IMR-90 (cell line): ENCODE measurements around the gene PIK3CA. TPM values are rescaled to one million over a fixed set of nuclear protein-coding genes. Genes with fewer than 3 reads are reported as not detected.

ENCODE experiments used
- ATAC-seq: fragments of 200-7000 bp; cut with Tn5 transposase; 2 replicates; pipeline ENCODE4 v1.9.1; 2020; ENCODE audit warnings: low read depth, mild to moderate bottlenecking, moderate library complexity
- BruUV-seq: library from RNA; stranded (reverse); fragments of 400-500 nt; replicated peaks from 2 replicates; lab custom pipeline; 2021; lab: Mats Ljungman, UMichigan
- CTCF ChIA-PET: fragments of 300-600 bp; formaldehyde crosslinking; extraction: SDS; loops from one replicate; lab custom pipeline; 2021; ENCODE audit warnings: antibody characterized with exemption; lab: Yijun Ruan, JAX
- POLR2A ChIA-PET: fragments of 300-600 bp; sonication (Branson Sonifier 250); formaldehyde crosslinking; loops from one replicate; lab custom pipeline; 2022; ENCODE audit warnings: antibody characterized with exemption; ENCODE audit not compliant: unreplicated experiment; lab: Charles Lee
- DNase-seq: peaks from one replicate; pipeline ENCODE4 v3.0.0; 2013
- H2AFZ ChIP-seq: replicated peaks from 2 replicates; pipeline ENCODE3; 2013; ENCODE audit warnings: low read length, mild to moderate bottlenecking; ENCODE audit not compliant: poor library complexity
- H2AK5ac ChIP-seq: 2 replicates; pipeline ENCODE4 v1.6.1; 2013; ENCODE audit warnings: low read depth, low read length, inconsistent platforms
- H2AK9ac ChIP-seq: replicated peaks from 2 replicates; pipeline ENCODE3; 2013; ENCODE audit warnings: mild to moderate bottlenecking, low read depth, low read length, moderate library complexity; ENCODE audit not compliant: poor library complexity
- H2BK120ac ChIP-seq: 2 replicates; pipeline ENCODE4 v1.6.1; 2013; ENCODE audit warnings: low read depth, low read length, inconsistent platforms
- H2BK15ac ChIP-seq: 3 replicates; pipeline ENCODE4 v1.6.1; 2013; ENCODE audit warnings: low read depth, low read length, inconsistent platforms
- H2BK20ac ChIP-seq: 2 replicates; pipeline ENCODE4 v1.6.1; 2013; ENCODE audit warnings: low read depth, mild to moderate bottlenecking, inconsistent platforms, low read length, moderate library complexity
- H2BK5ac ChIP-seq: 2 replicates; pipeline ENCODE4 v1.6.1; 2013; ENCODE audit warnings: mild to moderate bottlenecking, low read depth, low read length, inconsistent platforms; ENCODE audit not compliant: poor library complexity, severe bottlenecking
- H3K14ac ChIP-seq: replicated peaks from 2 replicates; pipeline ENCODE4 v1.6.1; 2013; ENCODE audit warnings: low read depth, low read length, inconsistent platforms
- H3K18ac ChIP-seq: 2 replicates; pipeline ENCODE4 v1.6.1; 2013; ENCODE audit warnings: low read depth, low read length, control low read depth
- H3K23ac ChIP-seq: 2 replicates; pipeline ENCODE4 v1.6.1; 2013; ENCODE audit warnings: low read depth, low read length, inconsistent platforms
- H3K27ac ChIP-seq: 2 replicates; pipeline ENCODE4 v1.5.1; 2013; ENCODE audit warnings: mild to moderate bottlenecking, control low read depth, low read length; ENCODE audit not compliant: insufficient read depth
- H3K27me3 ChIP-seq: 2 replicates; pipeline ENCODE4 v1.6.1; 2013; ENCODE audit warnings: low read length; ENCODE audit not compliant: control insufficient read depth, insufficient read depth
- H3K36me3 ChIP-seq: 2 replicates; pipeline ENCODE4 v1.6.1; 2013; ENCODE audit warnings: low read length, mixed read lengths; ENCODE audit not compliant: control insufficient read depth, insufficient read depth
- H3K4ac ChIP-seq: 2 replicates; pipeline ENCODE4 v1.6.1; 2013; ENCODE audit warnings: low read depth, low read length, inconsistent platforms
- H3K4me1 ChIP-seq: 2 replicates; pipeline ENCODE4 v1.6.1; 2013; ENCODE audit warnings: low read length, mixed read lengths; ENCODE audit not compliant: control insufficient read depth, insufficient read depth
- H3K4me2 ChIP-seq: 2 replicates; pipeline ENCODE4 v1.6.1; 2013; ENCODE audit warnings: low read depth, mild to moderate bottlenecking, control low read depth, low read length, moderate library complexity
- H3K4me3 ChIP-seq: 2 replicates; pipeline ENCODE4 v1.5.1; 2013; ENCODE audit warnings: low read depth, mild to moderate bottlenecking, control low read depth, low read length, moderate library complexity; ENCODE audit not compliant: insufficient read depth
- H3K56ac ChIP-seq: 2 replicates; pipeline ENCODE4 v1.6.1; 2013; ENCODE audit warnings: low read length, inconsistent platforms; ENCODE audit not compliant: insufficient read depth; ENCODE audit errors: extremely low read depth
- H3K79me1 ChIP-seq, 2 experiments: 2 replicates each; pipeline ENCODE4 v1.6.1; 2013; ENCODE audit warnings: low read length in 2 of 2, inconsistent platforms in 1 of 2, low read depth in 1 of 2
- H3K9ac ChIP-seq: 2 replicates; pipeline ENCODE4 v1.6.1; 2013; ENCODE audit warnings: low read depth, low read length, control low read depth
- H3K9me1 ChIP-seq: 2 replicates; pipeline ENCODE4 v1.6.1; 2013; ENCODE audit warnings: low read length, inconsistent platforms; ENCODE audit not compliant: insufficient read depth
- H3K9me3 ChIP-seq: 2 replicates; pipeline ENCODE4 v1.6.1; 2013; ENCODE audit warnings: low read length; ENCODE audit not compliant: control insufficient read depth, insufficient read depth
- H4K20me1 ChIP-seq: 2 replicates; pipeline ENCODE4 v1.6.1; 2013; ENCODE audit warnings: low read length, inconsistent platforms; ENCODE audit not compliant: insufficient read depth
- H4K5ac ChIP-seq: 2 replicates; pipeline ENCODE4 v1.6.1; 2013; ENCODE audit warnings: mild to moderate bottlenecking, low read depth, low read length, control low read depth
- H4K8ac ChIP-seq, 2 experiments: 2 replicates each; pipeline ENCODE4 v1.6.1; 2013; ENCODE audit warnings: low read depth in 2 of 2, low read length in 2 of 2, control low read depth in 1 of 2, inconsistent platforms in 1 of 2
- H4K91ac ChIP-seq: 2 replicates; pipeline ENCODE4 v1.6.1; 2013; ENCODE audit warnings: low read depth, low read length, inconsistent platforms; ENCODE audit not compliant: insufficient read depth
- BHLHE40 ChIP-seq: fragments of 150-350 bp; IDR thresholded peaks from 2 replicates; pipeline ENCODE4 v1.6.1; 2016; ENCODE audit warnings: mild to moderate bottlenecking, low read depth, low read length
- MXI1 ChIP-seq: IDR thresholded peaks from 2 replicates; pipeline ENCODE4 v1.6.1; 2012; ENCODE audit warnings: low read depth, mild to moderate bottlenecking, low read length, moderate library complexity, borderline replicate concordance
- RCOR1 ChIP-seq: IDR thresholded peaks from 2 replicates; pipeline ENCODE4 v1.6.1; 2012; ENCODE audit warnings: mild to moderate bottlenecking, low read length, improper control_type of control experiment; ENCODE audit not compliant: insufficient replicate concordance
- RFX5 ChIP-seq: IDR thresholded peaks from 2 replicates; pipeline ENCODE4 v1.8.0; 2012; ENCODE audit warnings: low read depth, mild to moderate bottlenecking, low read length, moderate library complexity
- WGBS, 2 experiments: methylation state at CpG; one replicate each; pipeline versions ENCODE4 v1.1.5 to v1.1.7; 2013; ENCODE audit warnings: missing lambda C conversion rate in 2 of 2; ENCODE audit not compliant: insufficient read length in 1 of 2; ENCODE audit errors: extremely low coverage in 2 of 2; 5-methylcytosine and 5-hydroxymethylcytosine counted together
- dilution Hi-C: fragments of 300-500 bp; cut with HindIII; formaldehyde crosslinking; loops from one replicate; pipeline ENCODE4 v1.14.3; 2018; ENCODE audit warnings: low sequenced_read_pairs; ENCODE audit not compliant: unreplicated experiment
- in situ Hi-C: fragments of 300-500 bp; cut with MboI; formaldehyde crosslinking; loops from 3 replicates; pipeline ENCODE4 v1.14.3; 2019; ENCODE audit warnings: low sequenced_read_pairs, inconsistent platforms, mixed read lengths
- intact Hi-C: fragments of 100-400 bp; cut with micrococcal nuclease; formaldehyde crosslinking; loops from 2 replicates; pipeline ENCODE4 v1.10.0; 2022
- polyA plus RNA-seq, 3 experiments: library from polyadenylated mRNA; depleted of rRNA; stranded (reverse); fragments of >200 nt; gene quantifications; 2 replicates each; pipeline ENCODE4 v1.2.3, GENCODE V29; 2012; ENCODE audit warnings: low replicate concordance in 1 of 3
- total RNA-seq: library from RNA; depleted of rRNA; stranded (reverse); fragments of >200 nt; gene quantifications from 2 replicates; pipeline ENCODE4 v1.2.3, GENCODE V29; 2012
- TF ChIP-seq, protein P1 (sequence below): fragments of 150-350 bp; IDR thresholded peaks from 2 replicates; pipeline ENCODE4 v1.6.1; 2016; ENCODE audit warnings: low read depth, mild to moderate bottlenecking, low read length, moderate library complexity, borderline replicate concordance

Gene PIK3CA
- total and polyA plus RNA-seq, 2 of the 4 experiments (the other 2 are of a cell fraction) = 5.7 to 22.4 TPM

DNA sequence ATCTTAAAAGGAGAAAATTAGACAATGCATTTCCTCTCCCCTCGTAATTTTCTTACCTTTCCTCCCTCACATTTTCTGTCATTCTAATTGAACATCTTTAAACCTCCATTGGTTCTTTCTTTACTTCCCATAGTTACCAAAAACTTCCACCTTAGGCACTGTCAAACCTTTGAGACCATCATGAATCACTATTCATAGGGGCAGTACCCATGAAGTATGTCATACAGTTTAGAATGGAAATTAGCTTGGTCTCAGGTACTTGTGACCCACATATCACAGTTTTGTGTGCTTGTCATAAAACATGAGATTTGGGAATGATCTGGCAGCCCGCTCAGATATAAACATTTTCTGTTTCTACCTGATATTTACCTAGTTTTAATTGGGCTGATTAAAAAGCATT lies 52.6 kb downstream of the PIK3CA start:
- TF ChIP-seq, protein P1, sequence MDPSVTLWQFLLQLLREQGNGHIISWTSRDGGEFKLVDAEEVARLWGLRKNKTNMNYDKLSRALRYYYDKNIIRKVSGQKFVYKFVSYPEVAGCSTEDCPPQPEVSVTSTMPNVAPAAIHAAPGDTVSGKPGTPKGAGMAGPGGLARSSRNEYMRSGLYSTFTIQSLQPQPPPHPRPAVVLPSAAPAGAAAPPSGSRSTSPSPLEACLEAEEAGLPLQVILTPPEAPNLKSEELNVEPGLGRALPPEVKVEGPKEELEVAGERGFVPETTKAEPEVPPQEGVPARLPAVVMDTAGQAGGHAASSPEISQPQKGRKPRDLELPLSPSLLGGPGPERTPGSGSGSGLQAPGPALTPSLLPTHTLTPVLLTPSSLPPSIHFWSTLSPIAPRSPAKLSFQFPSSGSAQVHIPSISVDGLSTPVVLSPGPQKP = no peak
- TF ChIP-seq MXI1 (no peak), RFX5 (no peak), RCOR1 (no peak), BHLHE40 (no peak)
- no peak overlapping the region for H2AFZ ChIP-seq
- WGBS, 2 experiments = 80% methylated on average over 1 of the region's 2 CpGs; no CpG with 5 or more reads in 1 of the 2 experiments
- H2BK120ac ChIP-seq = no peak overlapping the region
- no peak overlapping the region for H2AK5ac ChIP-seq
- H3K27me3 ChIP-seq = no peaks in the 10 kb centered on the region
- H3K4me2 ChIP-seq = no peak overlapping the region
- no peak overlapping the region for H2BK20ac ChIP-seq
- POLR2A ChIA-PET = no interaction called here
- H3K9me1 ChIP-seq = no peaks in the 10 kb centered on the region; the same call in 1 of the 2 replicates
- in situ Hi-C loops (no loop called here), dilution Hi-C loops (no loop called here), intact Hi-C loops (no loop called here)
- no peak for ATAC-seq
- H3K79me1 ChIP-seq = peaks cover 11 to 12% of the 10 kb centered on the region in 2 experiments; a peak in 3 of 4 replicates
- no peak overlapping the region for H2BK15ac ChIP-seq
- no peak overlapping the region for H4K5ac ChIP-seq
- peaks cover 6% of the 10 kb centered on the region; the same call in 1 of the 2 replicates for H3K36me3 ChIP-seq
- no peak overlapping the region for H3K23ac ChIP-seq
- no peak overlapping the region for H3K4ac ChIP-seq
- DNase-seq = no peak
- H3K9ac ChIP-seq = no peak overlapping the region
- H3K9me3 ChIP-seq = no peaks in the 10 kb centered on the region
- H3K27ac ChIP-seq = no peak overlapping the region
- no peak overlapping the region for H2BK5ac ChIP-seq
- H4K8ac ChIP-seq = no peak overlapping the region
- no peak overlapping the region for H3K18ac ChIP-seq
- H4K91ac ChIP-seq = no peak overlapping the region
- no peak overlapping the region for H3K56ac ChIP-seq
- peaks cover 1% of the 10 kb centered on the region; the same call in 1 of the 2 replicates for H4K20me1 ChIP-seq
- H3K4me1 ChIP-seq = peaks cover 3% of the 10 kb centered on the region
- no peak overlapping the region for H3K4me3 ChIP-seq
- CTCF ChIA-PET = no interaction called here
- BruUV-seq = no TSS peak
- H3K14ac ChIP-seq = no peak overlapping the region
- no peak overlapping the region for H2AK9ac ChIP-seq
